ENCODE measurements around the gene ITPRIP.

DNA sequence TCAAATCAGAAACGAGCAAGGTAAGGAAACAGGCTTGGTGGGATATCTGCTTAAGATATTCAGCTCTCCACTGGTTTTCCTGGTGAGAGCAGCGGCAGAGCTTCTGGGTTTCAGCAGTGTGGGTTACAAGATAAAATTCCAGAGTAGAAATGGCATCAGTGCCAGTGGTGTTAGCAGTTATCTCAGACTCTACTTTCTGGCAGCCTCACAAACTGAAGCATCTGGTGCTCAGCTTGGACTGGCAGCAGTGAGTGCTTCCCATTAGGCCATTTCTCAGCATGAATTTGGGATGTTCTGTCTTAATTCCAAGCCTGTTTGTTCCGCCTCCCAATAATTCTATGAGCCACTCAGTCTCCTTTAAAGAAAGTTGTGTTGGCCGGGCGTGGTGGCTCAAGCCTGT lies 76.2 kb downstream of the ITPRIP start:
- TF ChIP-seq, protein P1, sequence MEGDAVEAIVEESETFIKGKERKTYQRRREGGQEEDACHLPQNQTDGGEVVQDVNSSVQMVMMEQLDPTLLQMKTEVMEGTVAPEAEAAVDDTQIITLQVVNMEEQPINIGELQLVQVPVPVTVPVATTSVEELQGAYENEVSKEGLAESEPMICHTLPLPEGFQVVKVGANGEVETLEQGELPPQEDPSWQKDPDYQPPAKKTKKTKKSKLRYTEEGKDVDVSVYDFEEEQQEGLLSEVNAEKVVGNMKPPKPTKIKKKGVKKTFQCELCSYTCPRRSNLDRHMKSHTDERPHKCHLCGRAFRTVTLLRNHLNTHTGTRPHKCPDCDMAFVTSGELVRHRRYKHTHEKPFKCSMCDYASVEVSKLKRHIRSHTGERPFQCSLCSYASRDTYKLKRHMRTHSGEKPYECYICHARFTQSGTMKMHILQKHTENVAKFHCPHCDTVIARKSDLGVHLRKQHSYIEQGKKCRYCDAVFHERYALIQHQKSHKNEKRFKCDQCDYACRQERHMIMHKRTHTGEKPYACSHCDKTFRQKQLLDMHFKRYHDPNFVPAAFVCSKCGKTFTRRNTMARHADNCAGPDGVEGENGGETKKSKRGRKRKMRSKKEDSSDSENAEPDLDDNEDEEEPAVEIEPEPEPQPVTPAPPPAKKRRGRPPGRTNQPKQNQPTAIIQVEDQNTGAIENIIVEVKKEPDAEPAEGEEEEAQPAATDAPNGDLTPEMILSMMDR (IDR thresholded peaks at IDR 0.05), result no peak
- TF ChIP-seq POLR2A (IDR thresholded peaks at IDR 0.05), result no peak
